Kidney tubule cell (primary cell): ENCODE data around the gene NDE1.

ENCODE experiments used
- DNase-seq: peaks from one replicate; pipeline ENCODE4 v3.0.0-alpha.2; 2018; ENCODE audit warnings: low spot score

Gene NDE1

DNA sequence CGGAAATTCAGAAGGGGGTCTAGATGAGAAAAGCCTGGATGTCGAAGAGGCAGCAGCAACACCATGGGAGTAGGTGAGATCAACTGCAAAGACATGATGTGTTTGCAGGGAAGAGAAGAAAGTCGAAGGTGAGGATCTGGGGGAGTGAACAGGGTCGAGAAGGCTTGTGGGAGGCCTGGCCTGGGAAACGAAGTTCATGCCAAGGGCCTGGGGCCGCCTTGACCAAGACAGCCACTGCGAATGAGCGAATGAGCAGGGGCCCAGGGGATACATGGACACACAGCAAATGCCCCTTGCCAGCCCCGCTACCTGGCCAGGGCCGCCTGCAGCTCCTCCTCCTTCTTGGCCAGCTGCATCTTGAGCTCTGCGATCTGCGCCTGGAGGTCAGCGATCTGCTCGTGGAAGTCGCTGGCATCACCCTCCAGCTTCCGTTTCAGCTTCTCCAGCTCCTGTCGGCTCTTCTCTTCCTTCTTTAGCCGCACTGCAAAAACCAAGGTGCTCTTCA lies 87.1 kb downstream of the NDE1 start:
- DNase-seq = no peak

GRCh38 chr16:15739464-15739863 lies 89.4 kb downstream of the NDE1 start:
- DNase-seq = no peak

- DNase-seq = no peak
Measured at GRCh38 chr16:15739950-15740349, 89.9 kb downstream of the NDE1 start.

GRCh38 chr16:15741207-15741871 lies 91.3 kb downstream of the NDE1 start:
- DNase-seq = no peak

DNA sequence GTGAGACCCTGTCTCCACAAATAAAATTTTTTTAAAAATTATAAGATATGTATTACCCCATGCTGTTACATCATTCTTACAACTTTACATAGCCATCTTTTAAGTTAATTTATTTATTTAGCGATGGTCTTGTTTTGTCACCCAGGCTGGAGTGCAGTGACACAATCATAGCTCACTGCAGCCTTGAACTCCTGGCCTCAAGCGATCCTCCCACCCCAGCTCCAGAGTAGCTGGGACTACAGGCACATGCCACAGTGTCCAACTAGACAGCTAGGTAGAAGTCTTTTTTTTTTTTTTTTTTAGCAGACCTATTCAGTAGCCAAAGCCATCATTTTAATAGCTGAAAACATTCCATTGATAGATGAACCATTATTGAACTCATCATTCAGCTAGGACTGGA lies 92.7 kb downstream of the NDE1 start:
- DNase-seq = no peak

DNA sequence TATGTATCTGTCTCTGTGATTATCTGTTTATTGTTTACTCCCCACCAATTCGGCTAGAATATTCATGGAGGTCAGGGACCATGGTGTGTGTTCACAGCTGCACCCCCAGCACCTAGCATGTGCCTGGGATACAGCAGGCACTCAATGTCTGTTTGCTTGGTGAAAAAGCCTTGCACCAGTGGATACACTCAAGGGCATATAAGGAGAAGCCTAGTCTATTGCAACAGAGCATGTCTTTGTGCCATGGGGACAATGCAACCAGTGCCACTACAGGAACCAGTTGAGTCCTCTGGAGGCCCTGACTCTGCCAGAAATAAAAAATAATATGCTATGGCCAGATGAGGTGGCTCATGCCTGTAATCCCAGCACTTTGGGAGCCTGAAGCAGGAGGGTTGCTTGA lies 93.6 kb downstream of the NDE1 start:
- no peak for DNase-seq

DNA sequence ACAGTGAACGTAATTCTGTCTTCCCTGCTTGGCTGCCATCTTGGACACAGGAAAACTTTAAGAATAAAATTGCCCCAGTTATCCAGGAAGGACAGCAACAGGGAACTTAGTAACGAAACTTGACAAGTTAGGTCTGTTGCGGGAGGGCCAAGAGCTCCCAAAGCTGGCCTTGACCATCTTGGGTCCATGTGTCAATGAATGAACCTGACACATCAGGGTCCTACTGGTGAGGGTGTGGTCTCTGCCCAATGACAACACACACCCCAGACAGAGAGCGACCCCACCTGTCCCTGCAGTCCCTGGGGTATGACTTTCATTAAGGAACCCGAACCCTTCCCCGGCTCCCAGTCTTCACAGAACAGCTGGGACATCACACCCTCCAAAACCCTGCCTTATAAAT lies 96.3 kb downstream of the NDE1 start:
- DNase-seq = no peak

DNA sequence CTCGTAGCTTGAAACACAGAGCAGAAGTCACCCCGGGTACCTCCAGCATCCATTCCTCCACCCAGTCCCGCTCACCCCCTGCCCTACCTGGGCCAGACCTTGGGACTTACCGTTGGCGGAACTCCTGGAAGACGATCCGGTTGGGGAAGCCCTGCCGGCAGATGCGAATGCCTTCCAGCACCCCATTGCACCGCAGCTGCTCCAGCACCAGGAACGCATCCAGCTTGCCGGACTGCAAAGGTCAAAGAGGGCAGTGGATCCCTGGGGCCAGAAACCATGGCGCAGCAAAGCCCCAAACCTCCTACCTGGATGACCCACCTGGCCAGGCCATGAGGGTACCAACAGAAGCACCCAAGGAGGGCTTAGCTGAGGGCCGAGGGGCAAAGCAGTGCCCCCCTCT lies 97.9 kb downstream of the NDE1 start:
- no peak for DNase-seq

DNA sequence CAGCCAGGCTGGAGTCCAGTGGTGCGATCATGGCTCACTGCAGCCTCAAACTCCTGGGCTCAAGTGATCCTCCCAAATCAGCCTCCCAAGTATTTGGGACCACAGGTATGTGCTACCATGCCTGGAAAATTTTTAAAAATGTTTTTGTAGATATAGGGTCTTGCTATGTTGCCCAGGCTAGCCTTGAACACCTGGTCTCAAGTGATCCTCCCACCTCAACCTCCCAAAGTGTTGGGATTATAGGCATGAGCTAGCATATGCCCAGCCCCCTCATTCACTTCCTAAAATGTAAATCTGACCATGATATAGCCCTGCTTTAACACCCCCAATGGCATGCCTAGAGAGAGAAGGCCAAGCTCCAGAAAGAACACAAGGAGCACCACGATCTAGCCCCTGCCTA lies 98.6 kb downstream of the NDE1 start:
- DNase-seq = no peak

DNA sequence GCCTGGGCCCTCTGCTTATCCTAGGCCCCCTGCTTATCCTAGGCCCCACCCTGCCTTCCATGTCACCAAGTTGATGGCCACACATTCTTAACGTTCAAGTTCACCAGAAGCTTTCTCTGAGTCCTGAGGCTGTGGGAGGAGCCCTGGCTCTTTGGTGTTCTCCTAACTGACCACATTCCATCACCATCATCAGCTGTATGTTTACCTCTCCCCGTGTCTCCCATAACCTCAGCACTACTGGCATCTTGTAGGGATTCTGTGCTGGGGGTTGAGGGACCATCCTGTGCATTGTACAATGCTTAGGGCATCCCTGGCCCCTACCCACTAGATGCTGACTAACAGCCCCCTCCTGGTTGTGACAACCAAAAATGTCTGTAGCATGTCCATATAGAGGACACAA lies 99.3 kb downstream of the NDE1 start:
- no peak for DNase-seq

DNA sequence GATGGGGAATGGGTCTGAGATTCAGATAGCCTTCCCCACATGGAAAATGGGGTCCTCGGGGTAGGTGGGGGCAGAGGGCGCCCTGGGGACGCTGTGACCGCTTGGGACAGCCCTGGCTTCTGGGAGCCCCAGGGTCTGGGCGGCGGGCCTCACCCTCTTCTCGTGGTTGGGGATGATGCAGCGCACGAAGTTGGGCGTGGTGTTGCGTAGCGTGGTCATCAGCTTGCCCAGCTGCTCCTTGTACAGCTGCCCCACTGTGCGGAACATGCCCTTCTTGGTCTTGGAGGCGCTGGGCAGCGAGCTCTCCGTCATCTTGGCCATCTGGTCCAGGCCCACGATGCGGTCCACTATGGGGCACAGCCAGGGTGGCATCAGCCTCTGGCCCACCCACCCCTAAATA lies 99.9 kb downstream of the NDE1 start:
- no peak for DNase-seq

DNA sequence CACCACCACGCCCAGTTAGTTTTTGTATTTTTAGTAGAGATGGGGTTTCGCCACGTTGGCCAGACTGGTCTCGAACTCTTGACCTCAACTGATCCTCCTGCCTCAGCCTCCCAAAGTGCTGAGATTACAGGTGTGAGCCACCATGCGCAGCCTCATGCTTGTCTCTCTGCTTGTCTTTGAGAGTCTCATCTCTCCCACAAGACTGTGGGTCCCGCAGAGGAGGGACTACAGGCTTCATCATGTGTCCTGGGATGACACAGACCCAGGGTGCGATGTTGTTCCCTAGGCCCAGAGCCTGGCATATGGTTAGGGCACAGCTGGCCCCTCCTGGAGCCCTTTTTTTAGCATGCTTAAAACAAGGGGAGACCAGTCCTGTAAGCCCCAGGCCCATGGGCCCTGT lies 101.9 kb downstream of the NDE1 start:
- DNase-seq = no peak

GRCh38 chr16:15752717-15753488 lies 102.9 kb downstream of the NDE1 start:
- DNase-seq = no peak

- DNase-seq = peak; percentile 21
Measured at GRCh38 chr16:15754821-15755534, 104.9 kb downstream of the NDE1 start.

- no peak for DNase-seq
Measured at GRCh38 chr16:15757077-15757386, 107.0 kb downstream of the NDE1 start.

GRCh38 chr16:15757630-15758251 lies 107.7 kb downstream of the NDE1 start:
- DNase-seq = no peak

DNA sequence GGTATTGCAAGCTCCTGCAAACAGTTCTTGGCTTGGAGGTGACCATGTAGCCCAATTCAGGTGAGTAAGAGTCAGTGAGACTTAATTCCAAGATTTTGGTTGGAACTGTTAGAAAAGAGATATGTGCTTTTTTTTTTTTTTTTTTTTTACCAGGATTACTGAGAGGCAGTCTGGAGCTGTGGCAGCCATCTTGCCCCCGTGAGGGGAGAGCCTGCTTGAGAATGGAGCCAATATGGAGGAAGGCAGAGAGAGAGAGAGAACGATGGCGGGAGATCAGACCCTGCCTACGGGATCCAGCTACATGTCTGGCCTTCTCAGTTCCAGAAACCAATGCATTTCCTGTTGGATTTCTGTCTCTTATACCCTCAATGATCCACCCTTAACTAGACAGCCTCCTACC lies 109.0 kb downstream of the NDE1 start:
- DNase-seq = no peak

GRCh38 chr16:15760129-15760528 lies 110.1 kb downstream of the NDE1 start:
- DNase-seq = no peak

- DNase-seq = no peak
Measured at GRCh38 chr16:15764112-15764511, 114.1 kb downstream of the NDE1 start.

DNA sequence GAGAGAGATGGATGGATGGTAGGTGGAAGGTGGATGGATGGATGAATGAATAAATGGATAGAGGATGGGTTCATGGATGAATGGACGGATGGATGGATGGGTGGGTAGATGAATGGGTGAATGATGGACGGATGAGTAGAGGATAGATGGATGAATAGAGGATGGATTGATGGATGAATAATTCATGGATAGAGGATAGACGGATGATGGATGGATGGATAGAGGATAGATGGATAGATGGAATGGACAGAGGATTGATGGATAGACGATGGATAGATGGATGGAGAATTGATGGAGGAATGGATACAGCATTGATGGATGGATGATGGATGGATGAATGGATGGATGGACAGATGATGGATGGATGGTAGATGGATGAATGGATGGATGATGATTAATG lies 115.1 kb downstream of the NDE1 start:
- DNase-seq = no peak

GRCh38 chr16:15765880-15766279 lies 115.8 kb downstream of the NDE1 start:
- DNase-seq = peak; percentile 44

GRCh38 chr16:15766918-15767317 lies 116.9 kb downstream of the NDE1 start:
- no peak for DNase-seq

DNA sequence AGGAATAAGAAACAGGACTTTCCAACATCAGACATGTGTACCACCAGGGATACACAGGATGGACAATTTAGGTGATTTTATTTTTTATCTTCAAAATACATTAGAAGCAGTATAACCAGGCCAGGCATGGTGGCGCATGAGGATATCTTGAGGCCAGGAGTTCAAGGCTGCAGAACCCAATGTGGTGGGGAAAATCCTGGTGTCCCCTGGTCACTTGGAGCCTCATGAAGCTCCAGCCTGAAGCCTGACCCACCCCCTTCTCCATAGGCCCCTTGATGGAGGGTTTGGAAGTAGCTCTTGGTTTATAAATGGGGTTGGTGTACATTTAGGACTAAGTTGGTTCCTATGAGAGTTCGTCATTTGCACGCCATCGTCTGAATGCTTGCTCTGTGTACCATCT lies 118.2 kb downstream of the NDE1 start:
- no peak for DNase-seq
